Neural cell (in vitro differentiated cells): Measurements from ENCODE around the gene IFNK.

ENCODE experiments used
- CTCF ChIP-seq: fragments of 450-650 bp; IDR thresholded peaks from 2 replicates; pipeline ENCODE4 v1.5.1; 2014; ENCODE audit warnings: antibody characterized with exemption, mild to moderate bottlenecking, moderate library complexity; ENCODE audit not compliant: poor library complexity, severe bottlenecking
- EP300 ChIP-seq: fragments of 450-650 bp; conservative IDR thresholded peaks from 2 replicates; pipeline ENCODE4 v1.6.1; 2014; ENCODE audit warnings: antibody characterized with exemption, mild to moderate bottlenecking, moderate library complexity; ENCODE audit not compliant: poor library complexity, severe bottlenecking
- EZH2 ChIP-seq: fragments of 200-600, 300-800 bp; shearing (Covaris generic), sonication (generic); IDR thresholded peaks from 2 replicates; pipeline ENCODE4 v1.6.1; 2014; ENCODE audit warnings: antibody characterized with exemption, low read length, borderline replicate concordance, mild to moderate bottlenecking; ENCODE audit not compliant: insufficient read depth, poor library complexity, severe bottlenecking
- MXI1 ChIP-seq: fragments of 450-650 bp; conservative IDR thresholded peaks from 2 replicates; pipeline ENCODE4 v1.6.1; 2014; ENCODE audit warnings: antibody characterized with exemption, mild to moderate bottlenecking; ENCODE audit not compliant: poor library complexity, severe bottlenecking
- POLR2AphosphoS5 ChIP-seq: IDR thresholded peaks from 2 replicates; pipeline ENCODE4 v1.6.1; 2012
- RAD21 ChIP-seq: fragments of 450-650 bp; conservative IDR thresholded peaks from 2 replicates; pipeline ENCODE4 v1.6.1; 2014; ENCODE audit warnings: antibody characterized with exemption, mild to moderate bottlenecking, moderate library complexity
- REST ChIP-seq: IDR thresholded peaks from 2 replicates; pipeline ENCODE4 v1.6.1; 2012; ENCODE audit warnings: borderline replicate concordance
- SMC3 ChIP-seq: fragments of 450-650 bp; conservative IDR thresholded peaks from 2 replicates; pipeline ENCODE4 v1.6.1; 2014; ENCODE audit warnings: antibody characterized with exemption, mild to moderate bottlenecking, moderate library complexity; ENCODE audit not compliant: poor library complexity
- TAF1 ChIP-seq: IDR thresholded peaks from 2 replicates; pipeline ENCODE4 v1.6.1; 2012; ENCODE audit warnings: low read depth

- TF ChIP-seq CTCF, result peak; percentile 46
- TF ChIP-seq MXI1, result peak; percentile 10
- TF ChIP-seq EZH2, result no peak
- no peak for TF ChIP-seq EP300
- TF ChIP-seq POLR2AphosphoS5, result peak; percentile 87
- peak; percentile 84 for TF ChIP-seq REST
- TF ChIP-seq RAD21, result peak; percentile 43
- TF ChIP-seq SMC3, result peak; percentile 38
- peak; percentile 60 for TF ChIP-seq TAF1
These were observed 49.0 kb downstream of the IFNK start, which contains the start of gene C9orf72 for GRCh38 chr9:27572918-27573633.
